WTC11 (cell line): Measurements from ENCODE around the gene CABP7. TPM values are rescaled to one million over a fixed set of nuclear protein-coding genes. Genes with fewer than 3 reads are reported as not detected.
"Not testable (repeated sequence)": the region's sequence is repeated elsewhere in the genome, so short reads cannot be mapped to it uniquely, and the experiment has no call there.

ENCODE experiments used
- ATAC-seq: fragments of 200-7000 bp; cut with Tn5 transposase; 2 replicates; pipeline ENCODE4 v1.10.0; 2021; ENCODE audit warnings: mild to moderate bottlenecking, moderate library complexity
- CTCF ChIA-PET: fragments of 300-600 bp; sonication (Branson Sonifier 250); formaldehyde crosslinking; loops from one replicate; lab custom pipeline; 2021; ENCODE audit warnings: antibody characterized with exemption; lab: Charles Lee
- POLR2A ChIA-PET: fragments of 350-600 bp; sonication (Branson Sonifier 250); formaldehyde crosslinking; loops from one replicate; lab custom pipeline; 2021; ENCODE audit warnings: antibody characterized with exemption; lab: Charles Lee
- DNase-seq: peaks from one replicate; pipeline ENCODE4 v3.0.0; 2021; ENCODE audit warnings: low spot score
- H3K27ac Mint-ChIP-seq: 2 replicates; pipeline ENCODE4 v1.8.0; 2021; ENCODE audit warnings: mixed read lengths
- H3K27me3 Mint-ChIP-seq: 2 replicates; pipeline ENCODE4 v1.8.0; 2021; ENCODE audit warnings: low read depth, mild to moderate bottlenecking, moderate library complexity, mixed read lengths
- H3K36me3 Mint-ChIP-seq: 2 replicates; pipeline ENCODE4 v1.8.0; 2021; ENCODE audit warnings: mixed read lengths
- H3K4me1 Mint-ChIP-seq: 2 replicates; pipeline ENCODE4 v1.8.0; 2022; ENCODE audit warnings: mixed read lengths
- H3K4me3 Mint-ChIP-seq: 2 replicates; pipeline ENCODE4 v1.8.0; 2021; ENCODE audit warnings: mild to moderate bottlenecking, moderate library complexity, mixed read lengths
- H3K9me3 Mint-ChIP-seq: 2 replicates; pipeline ENCODE4 v1.8.0; 2021; ENCODE audit warnings: mixed read lengths
- CBFB ChIP-seq: sonication (generic); formaldehyde crosslinking; IDR thresholded peaks from 2 replicates; pipeline ENCODE4 v1.8.1; 2022; ENCODE audit warnings: mild to moderate bottlenecking, low read depth, missing genetic modification reagents
- ELF4 ChIP-seq: sonication (generic); formaldehyde crosslinking; IDR thresholded peaks from 2 replicates; pipeline ENCODE4 v1.8.1; 2022; ENCODE audit warnings: low read depth, mild to moderate bottlenecking, moderate library complexity, missing genetic modification reagents
- HMGA2 ChIP-seq: fragments of 250-450 bp; sonication (Bioruptor Pico); IDR thresholded peaks from 2 replicates; pipeline ENCODE4 v1.4.0; 2021; ENCODE audit warnings: mild to moderate bottlenecking, moderate library complexity
- IRF2 ChIP-seq: sonication (generic); formaldehyde crosslinking; IDR thresholded peaks from 2 replicates; pipeline ENCODE4 v1.8.0; 2022; ENCODE audit warnings: low read depth, missing genetic modification reagents, borderline replicate concordance
- OVOL2 ChIP-seq: fragments of 250-450 bp; sonication (Bioruptor Pico); IDR thresholded peaks from 2 replicates; pipeline ENCODE4 v1.9.0; 2021; ENCODE audit warnings: mild to moderate bottlenecking, borderline replicate concordance
- SP1 ChIP-seq: sonication (generic); formaldehyde crosslinking; conservative IDR thresholded peaks from 2 replicates; pipeline ENCODE4 v1.8.1; 2022; ENCODE audit warnings: missing genetic modification reagents
- TEAD4 ChIP-seq: sonication (generic); formaldehyde crosslinking; IDR thresholded peaks from 2 replicates; pipeline ENCODE4 v1.8.0; 2022; ENCODE audit warnings: mild to moderate bottlenecking, missing genetic modification reagents
- ZNF671 ChIP-seq: fragments of 250-450 bp; sonication (Bioruptor Pico); IDR thresholded peaks from 2 replicates; pipeline ENCODE4 v1.8.0; 2021; ENCODE audit warnings: mild to moderate bottlenecking
- total RNA-seq: library from RNA; stranded (reverse); gene quantifications from 3 replicates; pipeline ENCODE4 v1.2.3, GENCODE V29; 2021
- TF ChIP-seq, protein P1 (sequence below): fragments of 250-450 bp; sonication (Bioruptor Pico); IDR thresholded peaks from 2 replicates; pipeline ENCODE4 v1.9.0; 2021; ENCODE audit warnings: mild to moderate bottlenecking
- TF ChIP-seq, protein P2 (sequence below): fragments of 250-450 bp; sonication (Bioruptor Pico); IDR thresholded peaks from 2 replicates; pipeline ENCODE4 v1.9.0; 2021; ENCODE audit warnings: moderate library complexity, mild to moderate bottlenecking, inconsistent platforms, borderline replicate concordance
- TF ChIP-seq, protein P3 (sequence below): sonication (generic); formaldehyde crosslinking; IDR thresholded peaks from 2 replicates; pipeline ENCODE4 v1.8.1; 2022; ENCODE audit warnings: mild to moderate bottlenecking, missing genetic modification reagents, moderate library complexity, borderline replicate concordance
- TF ChIP-seq, protein P4 (sequence below): fragments of 250-450 bp; sonication (Bioruptor Pico); IDR thresholded peaks from 2 replicates; pipeline ENCODE4 v1.9.0; 2021; ENCODE audit warnings: mild to moderate bottlenecking

The CABP7 gene
- total RNA-seq, 1 experiment from 2014 or later = 0.17 TPM

DNA sequence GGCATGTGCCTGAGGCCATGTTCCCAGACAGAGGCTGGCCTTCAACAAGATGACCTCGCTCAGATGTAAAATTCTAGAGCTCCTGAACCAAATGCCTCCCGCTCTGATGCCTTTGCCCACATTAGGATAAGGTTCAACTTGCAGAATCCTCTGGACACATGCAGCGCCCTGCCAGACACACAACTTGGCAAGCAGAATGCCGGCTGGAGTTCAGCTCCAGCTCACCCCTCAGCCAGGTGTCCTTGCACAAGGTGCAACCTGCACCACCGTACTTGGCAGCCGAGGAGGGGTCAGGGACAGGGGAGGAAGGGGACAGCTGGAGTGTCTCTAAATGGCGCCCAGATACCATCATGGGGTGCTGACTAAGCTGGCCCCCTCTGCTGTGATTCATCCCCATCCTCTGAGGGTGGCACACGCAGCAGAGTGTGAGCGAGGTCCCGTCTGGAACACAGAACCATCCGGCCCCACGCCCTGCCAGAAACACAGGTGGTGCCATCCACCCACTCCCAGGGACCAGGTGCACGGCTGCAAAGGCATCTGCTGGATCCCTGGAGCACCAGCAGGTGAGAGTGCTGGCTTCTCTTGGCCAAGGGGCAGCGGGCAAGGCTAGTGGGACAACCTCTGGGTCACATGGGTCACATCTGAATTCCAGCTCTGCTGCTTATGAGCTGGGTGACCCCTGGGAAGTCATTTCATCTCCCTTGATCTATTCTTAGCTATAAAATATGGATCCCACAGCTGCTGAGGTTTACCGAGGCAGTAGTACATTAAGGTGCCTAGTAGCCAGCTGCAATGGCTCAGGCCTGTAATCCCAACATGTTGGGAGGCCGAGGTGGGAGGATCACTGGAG lies 34.2 kb downstream of the CABP7 start (continued):
- TF ChIP-seq, protein P1, sequence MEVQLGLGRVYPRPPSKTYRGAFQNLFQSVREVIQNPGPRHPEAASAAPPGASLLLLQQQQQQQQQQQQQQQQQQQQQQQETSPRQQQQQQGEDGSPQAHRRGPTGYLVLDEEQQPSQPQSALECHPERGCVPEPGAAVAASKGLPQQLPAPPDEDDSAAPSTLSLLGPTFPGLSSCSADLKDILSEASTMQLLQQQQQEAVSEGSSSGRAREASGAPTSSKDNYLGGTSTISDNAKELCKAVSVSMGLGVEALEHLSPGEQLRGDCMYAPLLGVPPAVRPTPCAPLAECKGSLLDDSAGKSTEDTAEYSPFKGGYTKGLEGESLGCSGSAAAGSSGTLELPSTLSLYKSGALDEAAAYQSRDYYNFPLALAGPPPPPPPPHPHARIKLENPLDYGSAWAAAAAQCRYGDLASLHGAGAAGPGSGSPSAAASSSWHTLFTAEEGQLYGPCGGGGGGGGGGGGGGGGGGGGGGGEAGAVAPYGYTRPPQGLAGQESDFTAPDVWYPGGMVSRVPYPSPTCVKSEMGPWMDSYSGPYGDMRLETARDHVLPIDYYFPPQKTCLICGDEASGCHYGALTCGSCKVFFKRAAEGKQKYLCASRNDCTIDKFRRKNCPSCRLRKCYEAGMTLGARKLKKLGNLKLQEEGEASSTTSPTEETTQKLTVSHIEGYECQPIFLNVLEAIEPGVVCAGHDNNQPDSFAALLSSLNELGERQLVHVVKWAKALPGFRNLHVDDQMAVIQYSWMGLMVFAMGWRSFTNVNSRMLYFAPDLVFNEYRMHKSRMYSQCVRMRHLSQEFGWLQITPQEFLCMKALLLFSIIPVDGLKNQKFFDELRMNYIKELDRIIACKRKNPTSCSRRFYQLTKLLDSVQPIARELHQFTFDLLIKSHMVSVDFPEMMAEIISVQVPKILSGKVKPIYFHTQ (CRISPR knock-in tag) = no peak
- TF ChIP-seq SP1 (CRISPR knock-in tag) = no peak
- TF ChIP-seq OVOL2 (CRISPR knock-in tag) = no peak
- TF ChIP-seq, all 79 proteins: peak for 0

DNA sequence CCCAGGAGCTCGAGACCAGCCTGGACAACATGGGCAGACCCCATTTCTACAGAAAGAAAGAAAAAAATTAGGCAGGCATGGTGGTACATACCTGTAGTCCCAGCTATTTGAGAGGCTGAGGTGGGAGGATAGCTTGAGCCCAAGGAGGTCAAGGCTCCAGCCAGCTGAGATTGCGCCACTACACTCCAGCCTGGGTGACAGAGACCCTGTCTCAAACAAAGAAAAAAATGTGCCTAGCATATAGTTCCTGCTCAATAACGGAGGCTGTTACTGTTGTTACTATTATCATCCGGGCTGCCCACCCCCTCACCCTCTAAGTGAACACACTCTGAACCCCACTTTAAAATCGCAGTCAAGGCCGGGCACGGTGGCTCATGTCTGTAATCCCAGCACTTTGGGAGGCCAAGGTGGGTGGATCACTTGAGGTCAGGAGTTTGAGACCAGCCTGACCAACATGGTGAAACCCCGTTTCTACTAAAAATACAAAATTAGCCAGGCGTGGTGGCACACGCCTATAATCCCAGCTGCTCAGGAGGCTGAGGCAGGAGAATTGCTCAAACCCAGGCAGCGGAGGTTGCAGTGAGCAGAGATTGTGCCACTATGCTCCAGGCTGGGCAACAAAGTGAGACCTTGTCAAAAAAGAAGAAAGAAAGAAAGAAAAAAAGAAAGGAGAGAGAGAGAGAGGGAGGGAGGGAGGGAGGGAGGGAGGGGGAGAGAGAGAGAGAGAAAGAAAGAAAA lies 35.0 kb downstream of the CABP7 start:
- DNase-seq, H3K27me3 Mint-ChIP-seq, H3K27ac Mint-ChIP-seq, H3K9me3 Mint-ChIP-seq, POLR2A ChIA-PET, ATAC-seq, H3K4me3 Mint-ChIP-seq, H3K36me3 Mint-ChIP-seq, H3K4me1 Mint-ChIP-seq: not testable (repeated sequence)
- CTCF ChIA-PET = interaction anchor here (1.1 kb wide), 1 partner anchor 65 kb away, joined by 4 read pairs; no protein-coding TSS in a partner anchor

DNA sequence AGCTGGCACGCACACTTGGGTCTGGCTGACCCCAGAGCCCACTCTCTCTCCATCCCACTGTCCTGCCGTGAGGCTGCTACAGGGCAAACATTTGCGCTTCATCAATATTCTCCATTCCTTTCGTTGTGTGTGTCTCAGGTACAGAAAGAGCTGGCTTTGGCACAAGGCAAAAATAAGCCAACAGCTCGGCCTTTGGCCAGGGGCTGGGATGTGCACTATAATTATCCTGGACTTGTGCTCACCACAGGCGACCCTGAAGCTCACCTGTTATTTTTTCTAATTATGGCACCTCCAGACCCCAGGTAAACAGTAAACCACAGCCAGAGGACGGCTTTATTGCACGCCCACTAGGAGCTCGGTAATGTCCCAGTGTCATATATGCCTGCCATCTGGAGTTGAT lies 36.1 kb downstream of the CABP7 start:
- no peaks in the 10 kb centered on the region for H3K4me1 Mint-ChIP-seq
- H3K27me3 Mint-ChIP-seq = no peaks in the 10 kb centered on the region
- ChIA-PET CTCF (interaction anchor here (1.2 kb wide), 1 partner anchor 39 kb away, joined by 3 read pairs; no protein-coding TSS in a partner anchor), POLR2A (interaction anchor here (0.6 kb wide), 1 partner anchor 607 kb away, joined by 5 read pairs; no protein-coding TSS in a partner anchor)
- ATAC-seq (no peak), DNase-seq (no peak)
- no peak overlapping the region for H3K27ac Mint-ChIP-seq
- no peak for TF ChIP-seq TEAD4 (CRISPR knock-in tag)
- no peak for TF ChIP-seq CBFB (CRISPR knock-in tag)
- TF ChIP-seq IRF2 (CRISPR knock-in tag) = no peak
- no peak for TF ChIP-seq ZNF671
- TF ChIP-seq, protein P2, sequence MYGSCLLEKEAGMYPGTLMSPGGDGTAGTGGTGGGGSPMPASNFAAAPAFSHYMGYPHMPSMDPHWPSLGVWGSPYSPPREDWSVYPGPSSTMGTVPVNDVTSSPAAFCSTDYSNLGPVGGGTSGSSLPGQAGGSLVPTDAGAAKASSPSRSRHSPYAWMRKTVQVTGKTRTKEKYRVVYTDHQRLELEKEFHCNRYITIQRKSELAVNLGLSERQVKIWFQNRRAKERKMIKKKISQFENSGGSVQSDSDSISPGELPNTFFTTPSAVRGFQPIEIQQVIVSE = no peak
- no peaks in the 10 kb centered on the region for H3K36me3 Mint-ChIP-seq
- H3K9me3 Mint-ChIP-seq = no peaks in the 10 kb centered on the region
- H3K4me3 Mint-ChIP-seq = no peak overlapping the region

DNA sequence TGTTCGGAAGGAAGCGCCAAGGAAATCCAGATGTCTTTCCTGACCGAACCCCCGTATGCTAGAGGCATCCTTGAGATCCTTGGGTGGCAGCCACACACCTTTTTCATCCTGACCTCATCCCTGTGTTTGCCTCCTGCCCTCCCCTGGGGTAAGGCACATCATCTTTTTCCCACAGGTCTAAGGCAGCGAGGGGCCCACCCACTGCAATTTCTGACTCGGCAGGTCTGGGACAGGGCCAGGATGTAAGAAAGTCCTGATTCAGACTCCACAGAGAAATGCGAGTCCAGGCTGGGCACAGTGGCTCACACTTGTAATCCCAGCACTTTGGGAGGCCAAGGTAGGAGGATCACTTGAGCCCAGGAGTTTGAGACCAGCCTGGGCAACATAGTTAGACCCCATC lies 36.5 kb downstream of the CABP7 start:
- CTCF ChIA-PET = interaction anchor here (1.2 kb wide), 1 partner anchor 40 kb away, joined by 3 read pairs; no protein-coding TSS in a partner anchor
- H3K36me3 Mint-ChIP-seq = no peaks in the 10 kb centered on the region
- ATAC-seq = no peak

More for the DNA sequence above, 36.5 kb downstream of the CABP7 start:
- no peak for TF ChIP-seq TEAD4 (CRISPR knock-in tag)
- TF ChIP-seq HMGA2 (CRISPR knock-in tag) = no peak
- TF ChIP-seq, protein P3, sequence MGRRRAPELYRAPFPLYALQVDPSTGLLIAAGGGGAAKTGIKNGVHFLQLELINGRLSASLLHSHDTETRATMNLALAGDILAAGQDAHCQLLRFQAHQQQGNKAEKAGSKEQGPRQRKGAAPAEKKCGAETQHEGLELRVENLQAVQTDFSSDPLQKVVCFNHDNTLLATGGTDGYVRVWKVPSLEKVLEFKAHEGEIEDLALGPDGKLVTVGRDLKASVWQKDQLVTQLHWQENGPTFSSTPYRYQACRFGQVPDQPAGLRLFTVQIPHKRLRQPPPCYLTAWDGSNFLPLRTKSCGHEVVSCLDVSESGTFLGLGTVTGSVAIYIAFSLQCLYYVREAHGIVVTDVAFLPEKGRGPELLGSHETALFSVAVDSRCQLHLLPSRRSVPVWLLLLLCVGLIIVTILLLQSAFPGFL = no peak
- TF ChIP-seq ELF4 (CRISPR knock-in tag) = no peak
- TF ChIP-seq, protein P4, sequence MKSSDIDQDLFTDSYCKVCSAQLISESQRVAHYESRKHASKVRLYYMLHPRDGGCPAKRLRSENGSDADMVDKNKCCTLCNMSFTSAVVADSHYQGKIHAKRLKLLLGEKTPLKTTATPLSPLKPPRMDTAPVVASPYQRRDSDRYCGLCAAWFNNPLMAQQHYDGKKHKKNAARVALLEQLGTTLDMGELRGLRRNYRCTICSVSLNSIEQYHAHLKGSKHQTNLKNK (CRISPR knock-in tag) = no peak
- Mint-ChIP-seq H3K4me1 (no peaks in the 10 kb centered on the region), H3K27ac (no peak overlapping the region), H3K4me3 (no peak overlapping the region), H3K27me3 (no peaks in the 10 kb centered on the region), H3K9me3 (no peaks in the 10 kb centered on the region)
- no peak for DNase-seq
- POLR2A ChIA-PET = no interaction called here
